ENCODE measurements around the gene TBCC. TPM values are rescaled to one million over a fixed set of nuclear protein-coding genes. Genes with fewer than 3 reads are reported as not detected.

TBCC gene
- total and polyA plus RNA-seq, 10 of the 15 experiments (the other 5 are each of a cell fraction or from before 2014, with no cell fraction given) = 2.5 to 41.9 (median 20.3) TPM

DNA sequence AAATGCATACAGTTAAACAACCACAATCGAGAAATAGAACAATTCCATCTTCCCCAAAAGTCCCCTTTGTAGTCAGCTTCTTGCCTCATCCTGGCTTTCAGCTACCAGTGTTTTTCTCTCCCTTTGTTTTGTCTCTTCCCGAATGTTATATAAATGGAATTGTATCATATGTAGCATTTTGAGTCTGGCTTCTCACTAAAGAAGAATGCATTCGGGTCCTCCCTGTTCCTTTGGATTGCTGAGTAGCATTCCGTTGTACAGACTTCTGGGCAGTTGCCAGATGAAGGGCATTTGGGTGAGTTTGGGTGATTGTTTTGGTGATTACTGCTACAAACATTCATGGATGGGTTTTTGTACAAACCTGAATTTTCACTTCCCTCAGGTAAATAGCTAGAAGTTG is 51.3 kb downstream of the TBCC start:
- FAIRE-seq (no peak), DNase-seq (ENCODE audit: low read depth, low spot score) (no peak), ATAC-seq (no peak)
- ChIA-PET RAD21 (ENCODE audit: unreplicated experiment) (interaction anchor here (0.8 kb wide), 1 partner anchor 204 kb away, joined by 5 read pairs; no protein-coding TSS in a partner anchor), CTCF (interaction anchor here (0.9 to 1.6 kb wide), 2 partner anchors 12 to 32 kb away, joined by 3 to 7 read pairs; no protein-coding TSS in a partner anchor), POLR2A (no interaction called here), SMC1A (ENCODE audit: uncharacterized antibody, unreplicated experiment) (no interaction called here)
- H3K36me3 ChIP-seq (ENCODE audit: control insufficient read depth in 2 of 2, insufficient read depth in 2 of 2, low read length in 1 of 2) = peaks cover 5 to 13% of the 10 kb centered on the region in 2 experiments; a peak in 3 of 4 replicates
- intact Hi-C loops (cut with micrococcal nuclease; ENCODE audit: unreplicated experiment) = no loop called here
- H3K4me1 ChIP-seq (ENCODE audit: control insufficient read depth, insufficient read depth, low read length) = no peaks in the 10 kb centered on the region
- H3K4me2 ChIP-seq (ENCODE audit: control insufficient read depth, insufficient read depth) = no peak overlapping the region
- no TSS peak for BruUV-seq (replicated peaks)
- H3K9ac ChIP-seq (ENCODE audit: control insufficient read depth, insufficient read depth, low read length) = no peak overlapping the region
- no peaks in the 10 kb centered on the region for H4K20me1 ChIP-seq (ENCODE audit: control insufficient read depth, insufficient read depth)
- WGBS (ENCODE audit: insufficient coverage, insufficient replicate concordance, low lambda C conversion rate, missing lambda C conversion rate) = 100% methylated on average over 4 of the region's 4 CpGs
- no peaks in the 10 kb centered on the region for H3K79me2 ChIP-seq (ENCODE audit: control insufficient read depth, insufficient read depth, low read length)
- H3K27ac ChIP-seq (ENCODE audit: control insufficient read depth, insufficient read depth) = no peak overlapping the region
- no peaks in the 10 kb centered on the region for H3K9me3 ChIP-seq (replicated peaks; ENCODE audit: control insufficient read depth, insufficient read depth, low read length)
- H3K4me3 ChIP-seq = no peak overlapping the region
- H3K27me3 ChIP-seq (replicated peaks in 1 of 2; ENCODE audit: control insufficient read depth in 2 of 2, insufficient read depth in 2 of 2, low read length in 1 of 2) = no peaks in the 10 kb centered on the region
- in situ Hi-C loops (cut with MboI) = no loop called here
- H2AFZ ChIP-seq (ENCODE audit: control insufficient read depth, low read depth, low read length) = no peak overlapping the region
- TF ChIP-seq GATAD2B (conservative IDR thresholded peaks at IDR 0.05; ENCODE audit: low read depth) (no peak), MTA2 (IDR thresholded peaks at IDR 0.05; ENCODE audit: low read depth) (no peak), ZZZ3 (IDR thresholded peaks at IDR 0.05; ENCODE audit: control insufficient read depth, insufficient read length, low read depth) (no peak), ZBED1 (IDR thresholded peaks at IDR 0.05; ENCODE audit: borderline replicate concordance) (no peak), MYB (IDR thresholded peaks at IDR 0.05; ENCODE audit: borderline replicate concordance, low read depth, low read length) (no peak), POU2F2 (IDR thresholded peaks at IDR 0.05; ENCODE audit: borderline replicate concordance, low read depth, low read length) (no peak), RB1 (IDR thresholded peaks at IDR 0.05; ENCODE audit: borderline replicate concordance) (no peak)
- TF ChIP-seq, protein P1, sequence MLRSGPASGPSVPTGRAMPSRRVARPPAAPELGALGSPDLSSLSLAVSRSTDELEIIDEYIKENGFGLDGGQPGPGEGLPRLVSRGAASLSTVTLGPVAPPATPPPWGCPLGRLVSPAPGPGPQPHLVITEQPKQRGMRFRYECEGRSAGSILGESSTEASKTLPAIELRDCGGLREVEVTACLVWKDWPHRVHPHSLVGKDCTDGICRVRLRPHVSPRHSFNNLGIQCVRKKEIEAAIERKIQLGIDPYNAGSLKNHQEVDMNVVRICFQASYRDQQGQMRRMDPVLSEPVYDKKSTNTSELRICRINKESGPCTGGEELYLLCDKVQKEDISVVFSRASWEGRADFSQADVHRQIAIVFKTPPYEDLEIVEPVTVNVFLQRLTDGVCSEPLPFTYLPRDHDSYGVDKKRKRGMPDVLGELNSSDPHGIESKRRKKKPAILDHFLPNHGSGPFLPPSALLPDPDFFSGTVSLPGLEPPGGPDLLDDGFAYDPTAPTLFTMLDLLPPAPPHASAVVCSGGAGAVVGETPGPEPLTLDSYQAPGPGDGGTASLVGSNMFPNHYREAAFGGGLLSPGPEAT (IDR thresholded peaks at IDR 0.05; ENCODE audit: low read depth) = no peak
- TF ChIP-seq, protein P2, sequence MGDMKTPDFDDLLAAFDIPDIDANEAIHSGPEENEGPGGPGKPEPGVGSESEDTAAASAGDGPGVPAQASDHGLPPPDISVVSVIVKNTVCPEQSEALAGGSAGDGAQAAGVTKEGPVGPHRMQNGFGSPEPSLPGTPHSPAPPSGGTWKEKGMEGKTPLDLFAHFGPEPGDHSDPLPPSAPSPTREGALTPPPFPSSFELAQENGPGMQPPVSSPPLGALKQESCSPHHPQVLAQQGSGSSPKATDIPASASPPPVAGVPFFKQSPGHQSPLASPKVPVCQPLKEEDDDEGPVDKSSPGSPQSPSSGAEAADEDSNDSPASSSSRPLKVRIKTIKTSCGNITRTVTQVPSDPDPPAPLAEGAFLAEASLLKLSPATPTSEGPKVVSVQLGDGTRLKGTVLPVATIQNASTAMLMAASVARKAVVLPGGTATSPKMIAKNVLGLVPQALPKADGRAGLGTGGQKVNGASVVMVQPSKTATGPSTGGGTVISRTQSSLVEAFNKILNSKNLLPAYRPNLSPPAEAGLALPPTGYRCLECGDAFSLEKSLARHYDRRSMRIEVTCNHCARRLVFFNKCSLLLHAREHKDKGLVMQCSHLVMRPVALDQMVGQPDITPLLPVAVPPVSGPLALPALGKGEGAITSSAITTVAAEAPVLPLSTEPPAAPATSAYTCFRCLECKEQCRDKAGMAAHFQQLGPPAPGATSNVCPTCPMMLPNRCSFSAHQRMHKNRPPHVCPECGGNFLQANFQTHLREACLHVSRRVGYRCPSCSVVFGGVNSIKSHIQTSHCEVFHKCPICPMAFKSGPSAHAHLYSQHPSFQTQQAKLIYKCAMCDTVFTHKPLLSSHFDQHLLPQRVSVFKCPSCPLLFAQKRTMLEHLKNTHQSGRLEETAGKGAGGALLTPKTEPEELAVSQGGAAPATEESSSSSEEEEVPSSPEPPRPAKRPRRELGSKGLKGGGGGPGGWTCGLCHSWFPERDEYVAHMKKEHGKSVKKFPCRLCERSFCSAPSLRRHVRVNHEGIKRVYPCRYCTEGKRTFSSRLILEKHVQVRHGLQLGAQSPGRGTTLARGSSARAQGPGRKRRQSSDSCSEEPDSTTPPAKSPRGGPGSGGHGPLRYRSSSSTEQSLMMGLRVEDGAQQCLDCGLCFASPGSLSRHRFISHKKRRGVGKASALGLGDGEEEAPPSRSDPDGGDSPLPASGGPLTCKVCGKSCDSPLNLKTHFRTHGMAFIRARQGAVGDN (IDR thresholded peaks at IDR 0.05) = no peak

Other genes starting within 250 kb of the TBCC start
Only the 7 nearest of the 9 such genes appear.
- gene UBR2, start 182.1 kb downstream of the TBCC start, total RNA-seq (2014; rRNA removed) = 12.3 and 16.2 TPM in 2 replicates
- gene UBR2, start 182.1 kb downstream of the TBCC start, total RNA-seq (2014; rRNA removed; fragmentation: Illumina TruSeq; extraction: Trizol) = 14.1 and 14.9 TPM in 2 replicates
- gene UBR2, start 182.1 kb downstream of the TBCC start, total RNA-seq (2021) = 14.2 and 14.3 TPM in 2 replicates
- 18.4 and 24.9 TPM in 2 replicates for gene UBR2, start 182.1 kb downstream of the TBCC start, polyA plus RNA-seq (2011; rRNA removed)
- 10.6 and 14.1 TPM in 2 replicates for gene UBR2, start 182.1 kb downstream of the TBCC start, polyA plus RNA-seq (2014; fragmentation: Illumina TruSeq; extraction: Trizol)
- 1 to 10 TPM; 2.3 to 5.9 TPM for gene UBR2, start 182.1 kb downstream of the TBCC start, polyA plus RNA-seq (2014; fragmentation: Nextera tagmentation; extraction: Ambion mirVana)
- gene UBR2, start 182.1 kb downstream of the TBCC start, polyA plus RNA-seq (2014; rRNA removed) = 7.2 and 8.7 TPM in 2 replicates
- 1 to 10 TPM; 8.0 to 8.2 TPM for gene UBR2, start 182.1 kb downstream of the TBCC start, polyA plus RNA-seq (2016; fragmentation: Nextera tagmentation; extraction: Ambion mirVana)
- gene PRPH2, start 23.5 kb downstream of the TBCC start, total RNA-seq (2014; rRNA removed) = not detected in 2 replicates
- gene PRPH2, start 23.5 kb downstream of the TBCC start, total RNA-seq (2014; rRNA removed; fragmentation: Illumina TruSeq; extraction: Trizol) = not detected in 2 replicates
- not detected in 2 replicates for gene PRPH2, start 23.5 kb downstream of the TBCC start, total RNA-seq (2021)
- not detected in 2 replicates for gene PRPH2, start 23.5 kb downstream of the TBCC start, polyA plus RNA-seq (2011; rRNA removed)
- not detected in 2 replicates for gene PRPH2, start 23.5 kb downstream of the TBCC start, polyA plus RNA-seq (2014; fragmentation: Illumina TruSeq; extraction: Trizol)
- gene PRPH2, start 23.5 kb downstream of the TBCC start, polyA plus RNA-seq (2014; fragmentation: Nextera tagmentation; extraction: Ambion mirVana) = under 1 TPM in 1 of 2 experiments, not detected in 1; 0.08 TPM
- not detected in 2 replicates for gene PRPH2, start 23.5 kb downstream of the TBCC start, polyA plus RNA-seq (2014; rRNA removed)
- not detected for gene PRPH2, start 23.5 kb downstream of the TBCC start, polyA plus RNA-seq (2016; fragmentation: Nextera tagmentation; extraction: Ambion mirVana)
- gene BICRAL, start 35.9 kb upstream of the TBCC start, total RNA-seq (2014; rRNA removed) = 8.8 and 8.9 TPM in 2 replicates
- 8.0 and 8.2 TPM in 2 replicates for gene BICRAL, start 35.9 kb upstream of the TBCC start, total RNA-seq (2014; rRNA removed; fragmentation: Illumina TruSeq; extraction: Trizol)
- gene BICRAL, start 35.9 kb upstream of the TBCC start, total RNA-seq (2021) = 12.3 and 13.6 TPM in 2 replicates
- gene BICRAL, start 35.9 kb upstream of the TBCC start, polyA plus RNA-seq (2011; rRNA removed) = 16.6 and 18.2 TPM in 2 replicates
- 13.9 and 16.7 TPM in 2 replicates for gene BICRAL, start 35.9 kb upstream of the TBCC start, polyA plus RNA-seq (2014; fragmentation: Illumina TruSeq; extraction: Trizol)
- 1 to 10 TPM; 1.9 to 2.0 TPM for gene BICRAL, start 35.9 kb upstream of the TBCC start, polyA plus RNA-seq (2014; fragmentation: Nextera tagmentation; extraction: Ambion mirVana)
- 8.8 and 10.5 TPM in 2 replicates for gene BICRAL, start 35.9 kb upstream of the TBCC start, polyA plus RNA-seq (2014; rRNA removed)
- gene BICRAL, start 35.9 kb upstream of the TBCC start, polyA plus RNA-seq (2016; fragmentation: Nextera tagmentation; extraction: Ambion mirVana) = 1 to 10 TPM; 3.1 to 3.8 TPM
- 98.0 and 111 TPM in 2 replicates for gene RPL7L1, start 133.5 kb upstream of the TBCC start, total RNA-seq (2014; rRNA removed)
- gene RPL7L1, start 133.5 kb upstream of the TBCC start, total RNA-seq (2014; rRNA removed; fragmentation: Illumina TruSeq; extraction: Trizol) = 142 and 143 TPM in 2 replicates
- 79.5 and 85.3 TPM in 2 replicates for gene RPL7L1, start 133.5 kb upstream of the TBCC start, total RNA-seq (2021)
- 54.1 and 71.8 TPM in 2 replicates for gene RPL7L1, start 133.5 kb upstream of the TBCC start, polyA plus RNA-seq (2011; rRNA removed)
- 154 and 200 TPM in 2 replicates for gene RPL7L1, start 133.5 kb upstream of the TBCC start, polyA plus RNA-seq (2014; fragmentation: Illumina TruSeq; extraction: Trizol)
- 100 to 1,000 TPM in 1 of 2 experiments, 10 to 100 TPM in 1; 98.2 to 119 TPM for gene RPL7L1, start 133.5 kb upstream of the TBCC start, polyA plus RNA-seq (2014; fragmentation: Nextera tagmentation; extraction: Ambion mirVana)
- gene RPL7L1, start 133.5 kb upstream of the TBCC start, polyA plus RNA-seq (2014; rRNA removed) = 78.9 and 83.8 TPM in 2 replicates
- 100 to 1,000 TPM; 109 to 119 TPM for gene RPL7L1, start 133.5 kb upstream of the TBCC start, polyA plus RNA-seq (2016; fragmentation: Nextera tagmentation; extraction: Ambion mirVana)
- 0.54 TPM in 1 of 2 replicates, not detected in the other for gene PTCRA, start 169.9 kb upstream of the TBCC start, total RNA-seq (2014; rRNA removed)
- gene PTCRA, start 169.9 kb upstream of the TBCC start, total RNA-seq (2014; rRNA removed; fragmentation: Illumina TruSeq; extraction: Trizol) = 0.18 and 0.23 TPM in 2 replicates
- 0.24 and 0.44 TPM in 2 replicates for gene PTCRA, start 169.9 kb upstream of the TBCC start, total RNA-seq (2021)
- gene PTCRA, start 169.9 kb upstream of the TBCC start, polyA plus RNA-seq (2011; rRNA removed) = not detected in 2 replicates
- gene PTCRA, start 169.9 kb upstream of the TBCC start, polyA plus RNA-seq (2014; fragmentation: Illumina TruSeq; extraction: Trizol) = 0.10 TPM in 1 of 2 replicates, not detected in the other
- gene PTCRA, start 169.9 kb upstream of the TBCC start, polyA plus RNA-seq (2014; fragmentation: Nextera tagmentation; extraction: Ambion mirVana) = under 1 TPM in 1 of 2 experiments, not detected in 1; 0.14 TPM
- 0.16 and 1.1 TPM in 2 replicates for gene PTCRA, start 169.9 kb upstream of the TBCC start, polyA plus RNA-seq (2014; rRNA removed)
- under 1 TPM in 1 of 2 experiments, not detected in 1; 0.20 TPM for gene PTCRA, start 169.9 kb upstream of the TBCC start, polyA plus RNA-seq (2016; fragmentation: Nextera tagmentation; extraction: Ambion mirVana)
- gene CNPY3, start 183.4 kb upstream of the TBCC start, total RNA-seq (2014; rRNA removed) = 54.8 and 54.9 TPM in 2 replicates
- gene CNPY3, start 183.4 kb upstream of the TBCC start, total RNA-seq (2014; rRNA removed; fragmentation: Illumina TruSeq; extraction: Trizol) = 49.2 and 51.3 TPM in 2 replicates
- gene CNPY3, start 183.4 kb upstream of the TBCC start, total RNA-seq (2021) = 87.3 and 87.9 TPM in 2 replicates
- 51.1 and 64.8 TPM in 2 replicates for gene CNPY3, start 183.4 kb upstream of the TBCC start, polyA plus RNA-seq (2011; rRNA removed)
- gene CNPY3, start 183.4 kb upstream of the TBCC start, polyA plus RNA-seq (2014; fragmentation: Illumina TruSeq; extraction: Trizol) = 38.9 and 82.4 TPM in 2 replicates
- 10 to 100 TPM in 1 of 2 experiments, 1 to 10 TPM in 1; 7.2 to 14.6 TPM for gene CNPY3, start 183.4 kb upstream of the TBCC start, polyA plus RNA-seq (2014; fragmentation: Nextera tagmentation; extraction: Ambion mirVana)
- gene CNPY3, start 183.4 kb upstream of the TBCC start, polyA plus RNA-seq (2014; rRNA removed) = 85.7 and 93.8 TPM in 2 replicates
- gene CNPY3, start 183.4 kb upstream of the TBCC start, polyA plus RNA-seq (2016; fragmentation: Nextera tagmentation; extraction: Ambion mirVana) = 100 to 1,000 TPM in 1 of 2 experiments, 10 to 100 TPM in 1; 99.9 to 102 TPM
- gene GNMT, start 214.7 kb upstream of the TBCC start, total RNA-seq (2014; rRNA removed) = 0.16 and 0.62 TPM in 2 replicates
- 0.67 and 0.83 TPM in 2 replicates for gene GNMT, start 214.7 kb upstream of the TBCC start, total RNA-seq (2014; rRNA removed; fragmentation: Illumina TruSeq; extraction: Trizol)
- 0.74 and 1.2 TPM in 2 replicates for gene GNMT, start 214.7 kb upstream of the TBCC start, total RNA-seq (2021)
- gene GNMT, start 214.7 kb upstream of the TBCC start, polyA plus RNA-seq (2011; rRNA removed) = 0.33 and 0.45 TPM in 2 replicates
- 1.1 TPM in 1 of 2 replicates, not detected in the other for gene GNMT, start 214.7 kb upstream of the TBCC start, polyA plus RNA-seq (2014; fragmentation: Illumina TruSeq; extraction: Trizol)
- under 1 TPM; 0.35 TPM for gene GNMT, start 214.7 kb upstream of the TBCC start, polyA plus RNA-seq (2014; fragmentation: Nextera tagmentation; extraction: Ambion mirVana)
- 0.27 and 0.77 TPM in 2 replicates for gene GNMT, start 214.7 kb upstream of the TBCC start, polyA plus RNA-seq (2014; rRNA removed)
- under 1 TPM; 0.36 to 0.42 TPM for gene GNMT, start 214.7 kb upstream of the TBCC start, polyA plus RNA-seq (2016; fragmentation: Nextera tagmentation; extraction: Ambion mirVana)